Body of pancreas (tissue), 4 donors: Measurements from ENCODE around the gene FAU. TPM values are rescaled to one million over a fixed set of nuclear protein-coding genes. Genes with fewer than 3 reads are reported as not detected.

Source experiments
- ATAC-seq: fragments of 150-250 bp; one replicate; pipeline ENCODE4 v1.9.1; 2016
- DNase-seq, 4 donors: peaks; one replicate each; pipeline ENCODE4 v3.0.0-alpha.2; 2019
- H3K27ac ChIP-seq, 4 donors: fragments of 200-600 bp; sonication (generic); 1 replicate in 3 of 4; 2 replicates in 1 of 4; pipeline versions ENCODE4 v1.5.1 to v1.6.1; 2016 to 2019; ENCODE audit warnings: mild to moderate bottlenecking in 1 of 4, mixed read lengths in 1 of 4, moderate library complexity in 1 of 4
- H3K27me3 ChIP-seq, 2 donors: fragments of 200-600 bp; sonication (generic); one replicate each; pipeline ENCODE4 v1.6.0; 2016; ENCODE audit warnings: mild to moderate bottlenecking in 1 of 2
- H3K36me3 ChIP-seq, 2 donors: fragments of 200-600 bp; sonication (generic); replicated peaks in 1 of 2; 2 replicates each; pipeline ENCODE4 v1.5.1; 2016; ENCODE audit warnings: low read depth in 2 of 2; ENCODE audit not compliant: insufficient read depth in 1 of 2
- H3K4me1 ChIP-seq: fragments of 200-600 bp; sonication (generic); one replicate; pipeline ENCODE4 v1.6.0; 2016
- H3K4me3 ChIP-seq, 2 donors: fragments of 200-600 bp; sonication (generic); 1 replicate in 1 of 2; 2 replicates in 1 of 2; pipeline ENCODE4 v1.5.1; 2016 to 2019
- H3K9me3 ChIP-seq, 3 donors: fragments of 200-600 bp; sonication (generic); 1 replicate in 2 of 3; 2 replicates in 1 of 3; pipeline ENCODE4 v1.5.1; 2016
- CTCF ChIP-seq, 7 experiments: fragments of 450-650 bp in 4 of 7; fragments of 200-600 bp in 3 of 7; sonication (generic) in 3 of 7; IDR thresholded peaks; one replicate each; pipeline ENCODE4 v1.5.1; 2016 to 2019; ENCODE audit warnings: antibody characterized with exemption in 7 of 7
- POLR2A ChIP-seq, 3 donors: fragments of 450-650 bp; IDR thresholded peaks; one replicate each; pipeline ENCODE4 v1.6.1; 2016; ENCODE audit warnings: antibody characterized with exemption in 3 of 3, mild to moderate bottlenecking in 2 of 3
- WGBS, 2 donors: methylation state at CpG; one replicate each; pipeline ENCODE4 v1.1.5; 2017; 5-methylcytosine and 5-hydroxymethylcytosine counted together
- intact Hi-C: fragments of 100-400 bp; cut with DNase I; formaldehyde crosslinking; loops from one replicate; pipeline ENCODE4 v1.15.1; 2023
- total RNA-seq, 2 donors: library from RNA; depleted of rRNA; stranded (reverse); fragments of >200 nt; gene quantifications; one replicate each; pipeline ENCODE4 v1.1.0, GENCODE V29; 2016

FAU gene
- total RNA-seq, 2 donors from 2014 or later: 1,320 to 1,355 TPM

GRCh38 chr11:65136515-65137096 is 14.7 kb upstream of the FAU start:
- Histone ChIP-seq H3K36me3 (peaks cover 0 to 8% of the 10 kb centered on the region in 2 donors), H3K27ac (peak overlapping the region in 3 of 4 donors; percentile 98 to 100 (median 99)), H3K27me3 (no peaks in the 10 kb centered on the region), H3K9me3 (no peaks in the 10 kb centered on the region), H3K4me3 (no peak overlapping the region), H3K4me1 (peaks cover 38% of the 10 kb centered on the region)
- no peak for ATAC-seq
- DNase-seq: no peak
- TF ChIP-seq CTCF (IDR thresholded peaks at IDR 0.05) (no peak), POLR2A (IDR thresholded peaks at IDR 0.05) (no peak)
- 90 to 93% methylated on average over 15 of the region's 15 CpGs for WGBS, 2 donors
- intact Hi-C loops: no loop called here

GRCh38 chr11:65135633-65136145 is 13.8 kb upstream of the FAU start:
- H3K36me3 ChIP-seq: peaks cover 1 to 16% of the 10 kb centered on the region in 2 donors
- no peaks in the 10 kb centered on the region for H3K9me3 ChIP-seq
- DNase-seq: peak in 1 of 4 donors; percentile 5
- intact Hi-C loops: no loop called here
- H3K27me3 ChIP-seq: no peaks in the 10 kb centered on the region
- H3K4me1 ChIP-seq: peaks cover 47% of the 10 kb centered on the region
- H3K4me3 ChIP-seq: no peak overlapping the region
- no peak for TF ChIP-seq POLR2A (IDR thresholded peaks at IDR 0.05)
- TF ChIP-seq CTCF (IDR thresholded peaks at IDR 0.05): no peak
- H3K27ac ChIP-seq: peak overlapping the region; percentile 98 to 100 (median 99)
- whole genome bisulfite sequencing, 2 donors: 36 to 39% methylated on average over 11 of the region's 11 CpGs
- no peak for ATAC-seq

GRCh38 chr11:65134952-65135632 is 13.2 kb upstream of the FAU start:
- intact Hi-C loops: loop anchor here (5.0 kb wide), 1 partner anchor 52 kb away; no protein-coding TSS in a partner anchor
- Histone ChIP-seq H3K9me3 (no peaks in the 10 kb centered on the region), H3K36me3 (peaks cover 7 to 20% of the 10 kb centered on the region in 2 donors), H3K27me3 (no peaks in the 10 kb centered on the region), H3K27ac (peak overlapping the region; percentile 98 to 100 (median 99)), H3K4me3 (peak overlapping the region; percentile 63 to 83), H3K4me1 (peaks cover 49% of the 10 kb centered on the region)
- ATAC-seq: peak; percentile 89
- WGBS, 2 donors: 1% methylated on average over 23 to 24 of the region's 24 CpGs
- peak; percentile 98 to 99 (median 99) for DNase-seq
- TF ChIP-seq POLR2A (IDR thresholded peaks at IDR 0.05) (peak in 1 of 3 donors; percentile 39), CTCF (IDR thresholded peaks at IDR 0.05) (peak in 1 of 7 experiments; percentile 15)

- DNase-seq (peak; percentile 92 to 94 (median 94)), ATAC-seq (peak; percentile 78)
- Histone ChIP-seq H3K4me1 (peaks cover 49% of the 10 kb centered on the region), H3K27ac (peak within 1 kb of the TSS; percentile 98 to 100 (median 99)), H3K27me3 (no peaks in the 10 kb centered on the region), H3K4me3 (peak within 1 kb of the TSS; percentile 63 to 83), H3K9me3 (no peaks in the 10 kb centered on the region), H3K36me3 (peaks cover 14 to 27% of the 10 kb centered on the region in 2 donors)
- WGBS, 2 donors: 0% methylated on average over 8 to 43 of the region's 60 CpGs
- TF ChIP-seq CTCF (IDR thresholded peaks at IDR 0.05) (peak in 1 of 7 experiments; percentile 17), POLR2A (IDR thresholded peaks at IDR 0.05) (peak; percentile 96 to 99 (median 98))
- intact Hi-C loops: loop anchor here (5.0 kb wide), 1 partner anchor 53 kb away; no protein-coding TSS in a partner anchor
These were observed 12.5 kb upstream of the FAU start, which contains the start of gene SYVN1 for GRCh38 chr11:65134240-65134951. SYVN1 (minus strand) TSS chr11:65134519; CDS start chr11:65133601, 918 bp downstream.
